H9 (cell line): ENCODE results near the gene DTHD1. TPM values are rescaled to one million over a fixed set of nuclear protein-coding genes. Genes with fewer than 3 reads are reported as not detected.

Source experiments
- DNase-seq: peaks from one replicate; pipeline ENCODE4 v3.0.0-alpha.2; 2017
- H2AFZ ChIP-seq: one replicate; pipeline ENCODE4 v1.6.1; 2013; ENCODE audit warnings: mild to moderate bottlenecking, low read length, control low read depth, moderate library complexity
- H2AK5ac ChIP-seq: 2 replicates; pipeline ENCODE4 v1.6.1; 2013; ENCODE audit warnings: low read length, control low read depth, mixed read lengths; ENCODE audit not compliant: insufficient read length
- H2BK120ac ChIP-seq: one replicate; pipeline ENCODE4 v1.6.1; 2013; ENCODE audit warnings: low read depth, mild to moderate bottlenecking, low read length, control low read depth, inconsistent platforms; ENCODE audit not compliant: poor library complexity, severe bottlenecking
- H2BK12ac ChIP-seq: 2 replicates; pipeline ENCODE4 v1.6.1; 2013; ENCODE audit warnings: low read length, control low read depth, mixed read lengths, low read depth; ENCODE audit not compliant: insufficient read length
- H2BK15ac ChIP-seq: 2 replicates; pipeline ENCODE4 v1.6.1; 2013; ENCODE audit warnings: low read depth, low read length, control low read depth
- H2BK20ac ChIP-seq: one replicate; pipeline ENCODE4 v1.6.1; 2013; ENCODE audit warnings: low read depth, mild to moderate bottlenecking, low read length, control low read depth, inconsistent platforms; ENCODE audit not compliant: poor library complexity, severe bottlenecking
- H2BK5ac ChIP-seq: 2 replicates; pipeline ENCODE4 v1.6.1; 2013; ENCODE audit warnings: low read length, control low read depth, mixed read lengths; ENCODE audit not compliant: insufficient read length
- H3K14ac ChIP-seq: 2 replicates; pipeline ENCODE4 v1.6.1; 2013; ENCODE audit warnings: low read length, control low read depth; ENCODE audit not compliant: insufficient read depth
- H3K18ac ChIP-seq: 2 replicates; pipeline ENCODE4 v1.6.1; 2013; ENCODE audit warnings: low read depth, mild to moderate bottlenecking, mixed read lengths, low read length, control low read depth; ENCODE audit not compliant: insufficient read length
- H3K23ac ChIP-seq: 2 replicates; pipeline ENCODE4 v1.6.1; 2013; ENCODE audit warnings: low read length, control low read depth, mixed read lengths, low read depth; ENCODE audit not compliant: insufficient read length
- H3K23me2 ChIP-seq: 2 replicates; pipeline ENCODE4 v1.6.1; 2013; ENCODE audit warnings: low read depth, mild to moderate bottlenecking, mixed read lengths, low read length, control low read depth; ENCODE audit not compliant: insufficient read length, poor library complexity, severe bottlenecking
- H3K27ac ChIP-seq: 2 replicates; pipeline ENCODE4 v1.5.1; 2013; ENCODE audit warnings: low read length, control low read depth, mixed read lengths, low read depth; ENCODE audit not compliant: insufficient read length
- H3K27me3 ChIP-seq: 2 replicates; pipeline ENCODE4 v1.6.1; 2013; ENCODE audit warnings: low read length, control low read depth, inconsistent platforms; ENCODE audit not compliant: insufficient read depth
- H3K4ac ChIP-seq: 2 replicates; pipeline ENCODE4 v1.6.1; 2013; ENCODE audit warnings: low read depth, mild to moderate bottlenecking, control low read depth, inconsistent platforms, low read length, moderate library complexity
- H3K4me1 ChIP-seq: 2 replicates; pipeline ENCODE4 v1.6.1; 2013; ENCODE audit warnings: low read length, control low read depth, inconsistent platforms; ENCODE audit not compliant: insufficient read depth
- H3K4me2 ChIP-seq: 2 replicates; pipeline ENCODE4 v1.6.1; 2013; ENCODE audit warnings: low read length, control low read depth, mixed read lengths; ENCODE audit not compliant: insufficient read length, insufficient read depth
- H3K56ac ChIP-seq: 2 replicates; pipeline ENCODE4 v1.6.1; 2013; ENCODE audit warnings: low read depth, mild to moderate bottlenecking, mixed read lengths, low read length, control low read depth; ENCODE audit not compliant: insufficient read length
- H3K79me1 ChIP-seq: 2 replicates; pipeline ENCODE4 v1.6.1; 2013; ENCODE audit warnings: low read depth, mild to moderate bottlenecking, moderate library complexity, low read length, control low read depth, inconsistent platforms; ENCODE audit not compliant: insufficient read depth, poor library complexity, severe bottlenecking
- H3K79me2 ChIP-seq: 2 replicates; pipeline ENCODE4 v1.6.1; 2013; ENCODE audit warnings: low read length, control low read depth, inconsistent platforms; ENCODE audit not compliant: insufficient read depth
- H3K9ac ChIP-seq: 2 replicates; pipeline ENCODE4 v1.6.1; 2013; ENCODE audit warnings: low read length, control low read depth, mixed read lengths; ENCODE audit not compliant: insufficient read length; ENCODE audit errors: extremely low read depth
- H3K9me3 ChIP-seq: one replicate; pipeline ENCODE4 v1.6.1; 2013; ENCODE audit warnings: low read depth, low read length, inconsistent platforms; ENCODE audit not compliant: control insufficient read depth
- H3T11ph ChIP-seq: one replicate; pipeline ENCODE4 v1.6.1; 2013; ENCODE audit warnings: mild to moderate bottlenecking, low read length, control low read depth, inconsistent platforms
- H4K20me1 ChIP-seq: one replicate; pipeline ENCODE4 v1.6.1; 2013; ENCODE audit not compliant: control insufficient read depth, insufficient read length, insufficient read depth
- H4K5ac ChIP-seq: 2 replicates; pipeline ENCODE4 v1.6.1; 2013; ENCODE audit warnings: low read depth, mild to moderate bottlenecking, mixed read lengths, low read length, control low read depth; ENCODE audit not compliant: insufficient read length
- H4K8ac ChIP-seq: replicated peaks from 2 replicates; pipeline ENCODE4 v1.6.1; 2013; ENCODE audit warnings: low read length, control low read depth, mixed read lengths, low read depth; ENCODE audit not compliant: insufficient read length
- H4K91ac ChIP-seq: 2 replicates; pipeline ENCODE4 v1.6.1; 2013; ENCODE audit warnings: low read depth, mild to moderate bottlenecking, moderate library complexity, mixed read lengths, low read length, control low read depth; ENCODE audit not compliant: insufficient read length
- H3K27ac Mint-ChIP-seq, 3 experiments: 2 replicates in 2 of 3; 3 replicates in 1 of 3; pipeline ENCODE4 v1.8.0; 2020 to 2021; ENCODE audit warnings: mixed read lengths in 3 of 3, mild to moderate bottlenecking in 1 of 3, moderate library complexity in 1 of 3
- H3K27me3 Mint-ChIP-seq: 2 replicates; pipeline ENCODE4 v1.8.0; 2021; ENCODE audit warnings: low read depth, mild to moderate bottlenecking, moderate library complexity, mixed read lengths
- H3K36me3 Mint-ChIP-seq, 3 experiments: 2 replicates in 2 of 3; 3 replicates in 1 of 3; pipeline ENCODE4 v1.8.0; 2020 to 2021; ENCODE audit warnings: low read depth in 3 of 3, mixed read lengths in 3 of 3; ENCODE audit not compliant: insufficient read depth in 1 of 3
- H3K4me1 Mint-ChIP-seq, 2 experiments: 2 replicates each; pipeline ENCODE4 v1.8.0; 2020; ENCODE audit warnings: mixed read lengths in 2 of 2
- H3K4me3 Mint-ChIP-seq, 2 experiments: 2 replicates in 1 of 2; 3 replicates in 1 of 2; pipeline ENCODE4 v1.8.0; 2020 to 2021; ENCODE audit warnings: mild to moderate bottlenecking in 2 of 2, mixed read lengths in 2 of 2, moderate library complexity in 1 of 2
- H3K9me3 Mint-ChIP-seq, 2 experiments: 2 replicates in 1 of 2; 3 replicates in 1 of 2; pipeline ENCODE4 v1.8.0; 2020; ENCODE audit warnings: mild to moderate bottlenecking in 2 of 2, mixed read lengths in 2 of 2, moderate library complexity in 1 of 2
- CTCF ChIP-seq: fragments of 200-600 bp; sonication (generic); conservative IDR thresholded peaks from 3 replicates; pipeline ENCODE4 v1.8.0; 2021; ENCODE audit warnings: antibody characterized with exemption, mild to moderate bottlenecking
- WGBS: extraction: QIAGEN DNeasy Blood & Tissue Kit; methylation state at CpG from one replicate; pipeline ENCODE4 v1.1.7; 2013; ENCODE audit warnings: missing lambda C conversion rate, low lambda C conversion rate, mixed read lengths; ENCODE audit not compliant: insufficient read length; ENCODE audit errors: extremely low coverage; 5-methylcytosine and 5-hydroxymethylcytosine counted together
- total RNA-seq: library from RNA; stranded (reverse); gene quantifications from 2 replicates; pipeline ENCODE4 v1.2.1, GENCODE V29; 2021

The DTHD1 gene
- total RNA-seq, 1 experiment from 2014 or later: not detected

- Histone ChIP-seq H3K9ac (no peak overlapping the region), H3K79me2 (no peaks in the 10 kb centered on the region), H3K27me3 (no peaks in the 10 kb centered on the region), H4K8ac (no peak overlapping the region), H3T11ph (no peak overlapping the region), H2BK20ac (no peak overlapping the region), H4K5ac (no peak overlapping the region), H2BK15ac (no peak overlapping the region), H3K18ac (no peak overlapping the region), H3K56ac (no peak overlapping the region), H3K14ac (no peak overlapping the region), H2BK5ac (no peak overlapping the region), H3K23ac (no peak overlapping the region), H2BK120ac (no peak overlapping the region), H3K4me1 (no peaks in the 10 kb centered on the region), H4K20me1 (no peaks in the 10 kb centered on the region), H3K27ac (no peak overlapping the region), H2AFZ (no peak overlapping the region), H2BK12ac (no peak overlapping the region), H3K4me2 (no peak overlapping the region), H3K9me3 (no peaks in the 10 kb centered on the region), H3K23me2 (no peaks in the 10 kb centered on the region), H3K4ac (no peak overlapping the region), H2AK5ac (no peak overlapping the region), H3K79me1 (no peaks in the 10 kb centered on the region), H4K91ac (no peak overlapping the region)
- Mint-ChIP-seq H3K36me3 (no peaks in the 10 kb centered on the region), H3K4me3 (no peak overlapping the region), H3K27ac (no peak overlapping the region), H3K9me3 (no peaks in the 10 kb centered on the region), H3K27me3 (no peaks in the 10 kb centered on the region), H3K4me1 (peaks cover 6% of the 10 kb centered on the region in 2 experiments)
- TF ChIP-seq CTCF: no peak
- no peak for DNase-seq
- no CpG with 5 or more reads among the region's 2 CpGs for WGBS
These were observed 47.8 kb downstream of the DTHD1 start for GRCh38 chr4:36329228-36329627.
